DLD1 (cell line): ENCODE data around the gene C1QL1.

Experiments
- in situ Hi-C: cut with HindIII; loops from 2 replicates; pipeline ENCODE4 v1.10.0; 2017; ENCODE audit warnings: low sequenced_read_pairs

C1QL1 gene

DNA sequence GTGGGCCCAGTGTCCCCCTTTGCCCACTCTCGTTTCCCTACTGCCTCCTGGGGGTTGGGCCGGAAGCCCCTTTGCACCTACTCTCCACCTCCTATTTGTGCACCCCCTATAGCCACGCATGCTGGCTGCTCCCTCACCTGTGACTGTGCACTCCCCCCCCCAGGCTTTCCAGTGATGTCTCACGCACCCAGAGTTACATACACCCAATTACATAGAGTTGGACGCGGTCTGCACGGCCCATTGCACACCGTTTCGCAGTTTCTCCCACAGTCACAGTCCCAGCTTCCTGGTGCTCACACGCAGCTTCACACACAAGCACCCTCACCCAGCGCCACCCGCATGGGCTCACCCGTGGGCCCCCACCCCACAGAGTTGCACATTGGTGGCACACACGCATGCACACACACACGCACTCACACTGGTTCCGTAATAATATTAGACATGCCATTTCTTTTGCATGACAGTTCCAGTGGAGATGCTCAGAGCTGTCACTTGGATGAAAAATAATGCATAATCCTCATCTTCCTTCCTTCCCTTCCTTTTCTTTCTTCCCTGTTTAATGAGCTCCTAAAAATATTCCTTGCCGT, 21.5 kb upstream of the C1QL1 start:
- in situ Hi-C loops, result no loop called here

DNA sequence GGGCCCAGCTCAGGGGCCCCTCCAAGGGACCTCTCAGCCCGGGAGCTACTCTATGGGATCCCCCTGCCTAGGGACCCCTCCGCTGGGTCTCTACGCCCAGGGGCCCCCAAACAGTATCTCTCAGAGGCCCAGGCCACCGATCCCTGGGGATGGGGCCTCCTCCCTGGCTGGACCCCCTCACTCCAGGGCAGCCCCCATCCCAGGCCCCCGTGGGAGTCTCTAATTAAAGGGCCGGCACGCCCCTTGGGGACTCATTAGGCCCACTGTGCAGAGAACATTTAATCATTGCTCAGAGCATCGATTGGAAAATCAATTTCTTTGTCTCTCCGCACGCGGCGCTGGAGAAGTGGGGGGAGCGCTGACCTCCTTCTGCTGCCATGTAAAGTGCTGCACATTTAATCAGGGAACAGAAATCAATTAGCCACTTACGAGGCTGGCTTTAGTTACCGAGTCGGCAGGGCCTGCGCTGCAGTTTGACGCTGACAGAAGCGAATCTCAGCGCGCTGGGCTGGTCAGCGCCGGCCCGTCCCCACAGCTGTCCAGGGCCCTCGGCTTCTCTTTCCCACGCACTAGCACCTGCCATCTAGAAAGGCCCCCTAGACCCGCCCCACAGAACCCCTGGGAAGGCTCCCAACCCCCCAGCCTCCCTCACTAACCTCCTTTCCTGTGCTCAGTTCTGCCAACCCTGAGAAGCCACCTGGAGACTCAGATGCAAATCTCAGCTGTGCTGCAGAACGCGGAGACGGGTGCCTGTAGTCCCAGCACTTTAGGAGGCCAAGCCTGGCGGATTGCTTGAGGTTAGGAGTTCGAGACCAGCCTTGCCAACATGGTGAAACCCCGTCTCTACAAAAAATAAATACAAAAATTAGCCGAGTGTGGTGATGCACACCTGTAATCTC, 20.2 kb upstream of the C1QL1 start:
- in situ Hi-C loops, result no loop called here

- in situ Hi-C loops, result no loop called here
Observed at GRCh38 chr17:44983563-44983962, 15.5 kb upstream of the C1QL1 start.

DNA sequence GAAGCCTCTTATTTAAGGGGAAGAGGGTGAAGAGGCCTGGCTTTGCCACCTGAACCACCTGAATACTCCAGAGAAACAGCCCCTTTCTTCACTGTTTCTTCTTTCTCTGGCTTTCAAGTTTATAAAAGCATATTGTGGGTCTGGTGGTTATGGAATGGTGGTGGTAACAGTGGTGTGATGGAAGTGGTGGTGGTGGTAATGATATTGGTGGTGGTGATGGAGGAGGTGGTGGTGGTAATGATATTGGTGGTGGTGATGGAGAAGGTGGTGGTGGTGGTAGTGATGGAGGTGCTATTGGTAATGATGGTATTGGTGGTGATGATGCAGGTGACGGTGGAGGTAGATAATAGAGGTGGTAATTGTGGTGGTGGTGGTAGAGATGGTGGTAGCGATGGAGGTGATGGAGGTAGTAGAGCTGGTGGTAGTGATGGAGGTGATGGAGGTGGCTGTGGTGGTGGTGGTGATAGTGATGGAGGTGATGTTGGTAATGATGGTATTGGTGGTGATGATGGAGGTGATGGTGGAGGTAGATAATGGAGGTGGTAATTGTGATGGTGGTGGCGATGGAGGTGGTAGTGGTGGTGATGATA, 14.1 kb upstream of the C1QL1 start:
- in situ Hi-C loops, result no loop called here

GRCh38 chr17:44981221-44981968, 13.3 kb upstream of the C1QL1 start:
- in situ Hi-C loops, result no loop called here

DNA sequence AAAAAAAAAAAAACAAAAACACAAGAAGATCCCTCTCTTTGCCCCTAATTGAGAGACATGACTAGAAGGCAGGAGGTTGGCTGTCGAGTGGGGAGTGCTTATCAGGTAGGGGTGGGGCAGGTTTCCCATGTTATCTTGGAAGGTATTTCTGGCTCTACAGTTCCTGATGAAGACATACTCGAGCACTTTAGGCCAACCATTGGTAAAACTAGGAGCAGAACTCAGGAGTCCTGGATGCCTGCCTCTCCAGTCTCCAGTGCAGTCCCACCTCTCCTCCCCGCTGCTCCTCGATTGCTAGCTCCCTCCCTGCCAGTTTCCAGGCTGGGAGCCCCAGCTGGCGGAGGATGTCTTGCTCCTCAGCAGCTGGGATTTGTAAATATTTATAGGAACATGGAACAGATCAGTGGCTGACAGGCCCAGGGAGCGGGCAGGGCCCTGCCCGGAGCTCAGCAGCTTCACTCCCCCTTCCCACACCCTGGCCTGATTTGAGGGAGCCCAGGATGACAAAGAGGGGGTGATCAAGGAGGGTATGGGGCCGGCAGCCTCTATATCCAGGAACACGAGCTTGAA, 11.4 kb upstream of the C1QL1 start:
- in situ Hi-C loops, result no loop called here

- in situ Hi-C loops, result no loop called here
Observed at GRCh38 chr17:44978807-44979206, 10.7 kb upstream of the C1QL1 start.

DNA sequence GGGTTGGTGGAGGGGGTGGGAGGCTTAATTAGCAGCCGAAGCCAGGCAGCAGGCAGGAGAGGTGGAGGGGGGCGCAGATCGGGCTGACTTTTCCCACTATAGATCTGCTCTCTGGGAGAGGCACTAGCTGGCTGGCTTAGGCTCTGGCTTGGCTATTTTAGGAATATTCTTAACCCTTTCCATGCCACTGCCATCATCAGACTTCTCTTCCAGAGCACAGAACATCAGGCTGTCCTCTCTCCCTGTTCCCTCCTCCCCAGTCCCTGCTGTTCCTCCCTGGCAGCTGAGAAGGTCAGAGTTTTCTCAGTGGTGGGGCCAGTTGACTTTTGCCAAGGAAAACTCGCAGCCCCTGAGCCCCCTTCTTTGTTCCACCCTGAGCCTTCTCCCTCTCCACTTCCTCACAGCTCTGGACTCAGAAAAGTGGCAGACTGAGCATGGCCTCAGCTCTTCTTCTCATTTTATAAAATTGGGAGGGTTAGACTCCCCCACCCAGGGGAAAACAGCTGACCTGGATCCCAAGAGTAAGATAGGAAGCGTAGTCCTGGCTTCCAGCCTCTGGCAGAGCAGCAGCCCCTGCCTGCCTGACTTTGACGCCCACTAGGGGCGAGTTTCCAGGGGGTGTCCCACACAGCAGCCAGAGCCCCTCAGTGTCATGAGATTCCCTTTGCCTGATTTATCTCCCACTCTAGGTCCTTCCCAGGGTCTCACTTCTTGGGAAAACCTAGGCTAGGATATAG, 9.9 kb upstream of the C1QL1 start:
- in situ Hi-C loops, result no loop called here

DNA sequence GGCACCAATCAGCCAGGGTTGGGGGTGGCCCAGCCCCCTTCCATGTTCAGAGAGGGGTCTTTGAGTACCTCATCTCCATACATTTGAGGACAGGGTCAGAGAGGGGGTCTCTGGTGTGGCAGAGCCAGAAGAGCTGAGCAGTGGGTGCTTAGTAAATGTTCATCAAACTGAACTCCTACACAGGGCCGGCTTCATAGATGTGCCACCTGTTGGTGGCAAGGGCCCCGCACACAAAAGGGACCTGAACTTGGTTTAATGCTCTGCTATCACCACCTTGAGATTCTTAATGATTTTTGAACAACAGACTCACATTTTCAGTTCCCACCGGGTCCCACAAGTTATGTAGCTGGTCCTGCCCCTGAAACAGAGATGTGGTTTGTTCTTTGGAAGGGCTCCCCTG, 9.0 kb upstream of the C1QL1 start:
- in situ Hi-C loops, result no loop called here

GRCh38 chr17:44976206-44976605, 8.1 kb upstream of the C1QL1 start:
- in situ Hi-C loops, result no loop called here

DNA sequence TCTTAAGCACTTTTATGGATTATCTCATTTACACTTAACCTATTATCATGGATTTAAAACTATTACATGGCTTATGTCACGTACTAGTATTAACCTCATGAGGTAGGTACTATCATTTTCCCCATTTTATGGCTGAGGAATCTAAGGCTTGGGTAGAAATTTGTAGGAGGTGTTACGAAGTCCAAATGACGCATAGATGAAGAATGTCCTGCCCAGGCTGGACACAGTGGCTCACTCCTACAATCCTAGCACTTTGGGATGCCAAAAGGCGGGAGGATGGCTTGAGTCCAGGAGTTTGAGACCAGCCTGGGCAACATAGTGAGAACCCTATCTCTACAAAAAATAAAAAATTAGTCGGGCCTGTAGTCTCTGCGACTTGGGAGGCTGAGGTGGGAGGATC, 4.8 kb upstream of the C1QL1 start:
- in situ Hi-C loops, result no loop called here

GRCh38 chr17:44971776-44972483, 3.8 kb upstream of the C1QL1 start:
- in situ Hi-C loops, result no loop called here

DNA sequence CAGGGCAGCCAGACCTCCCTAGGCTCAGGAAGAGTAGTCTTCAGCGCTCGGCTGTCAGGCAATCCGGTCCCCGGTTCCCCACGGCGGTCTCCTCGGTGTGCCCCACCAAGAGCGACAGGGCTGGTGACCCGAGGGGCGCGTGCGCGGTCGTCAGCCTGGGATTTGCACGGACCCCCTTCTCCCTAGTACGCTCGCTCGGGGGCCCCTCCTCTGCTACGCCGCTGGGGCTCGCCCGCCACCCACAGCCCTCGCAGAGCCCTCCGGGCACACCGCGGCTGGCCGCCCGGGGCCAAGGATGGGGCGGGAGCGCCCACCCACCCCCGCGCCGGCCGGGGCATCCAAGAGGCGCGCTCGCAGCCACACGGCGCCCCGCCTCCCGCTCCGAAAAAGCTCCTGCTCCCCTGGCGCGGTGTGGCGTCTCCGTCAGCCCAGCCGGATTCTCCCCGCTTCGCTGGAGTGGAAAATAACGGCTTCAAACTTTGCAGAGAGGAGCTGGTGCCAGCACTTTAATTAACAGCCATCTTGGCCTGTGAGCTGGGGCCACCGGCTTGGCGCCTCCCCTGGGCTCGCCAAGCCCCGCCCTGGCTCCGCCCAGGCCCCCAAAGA, 2.1 kb upstream of the C1QL1 start:
- in situ Hi-C loops, result no loop called here

DNA sequence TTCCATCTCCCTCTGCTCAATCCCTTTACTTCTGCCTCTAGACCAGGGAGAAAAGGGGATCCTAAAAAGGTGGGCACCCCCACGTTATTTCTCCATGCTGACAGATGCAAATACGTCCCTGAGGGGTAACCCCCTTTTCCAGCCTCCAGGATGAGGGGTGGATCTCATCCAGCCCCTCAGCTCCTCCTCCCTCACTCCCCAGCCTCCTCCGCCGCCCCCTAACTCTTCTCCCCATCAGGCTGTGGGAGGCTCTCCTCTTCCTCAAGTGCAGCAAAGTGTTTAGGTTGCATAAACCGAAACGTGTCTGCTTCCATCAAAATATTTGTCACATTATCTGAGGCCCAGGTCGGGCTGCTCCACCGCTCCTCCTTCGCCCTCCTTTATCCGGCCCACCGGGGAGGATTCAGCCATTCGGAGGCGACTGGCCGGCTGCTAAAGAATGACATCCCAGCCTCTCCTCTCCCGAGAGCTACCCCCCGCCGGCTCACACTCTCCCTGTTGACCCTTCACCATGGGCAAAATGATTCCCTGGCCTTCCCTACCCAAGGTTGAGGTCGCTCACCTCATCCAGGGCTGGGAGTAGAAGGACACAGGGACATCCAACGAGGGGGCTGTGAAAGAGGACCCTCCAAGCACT, 1.2 kb upstream of the C1QL1 start:
- in situ Hi-C loops, result no loop called here

DNA sequence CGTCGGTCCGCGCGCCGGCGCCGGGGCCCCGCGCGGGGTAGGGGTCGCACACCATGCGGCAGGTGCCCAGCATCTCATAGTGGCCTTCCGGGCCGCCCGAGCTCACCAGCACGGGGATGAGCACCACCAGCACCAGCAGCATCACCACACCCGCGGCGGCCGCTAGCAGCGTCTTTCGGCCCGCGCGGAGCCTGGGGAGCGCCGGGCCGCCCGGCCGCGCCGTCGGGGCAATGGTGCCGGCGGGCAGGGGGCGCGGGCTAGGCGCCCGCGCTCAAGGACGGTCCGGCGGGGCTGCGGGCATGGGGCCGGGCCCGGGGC, 237 bp downstream of the C1QL1 start:
- in situ Hi-C loops, result no loop called here

- in situ Hi-C loops, result no loop called here
Observed at GRCh38 chr17:44967026-44967906, 837 bp downstream of the C1QL1 start.

DNA sequence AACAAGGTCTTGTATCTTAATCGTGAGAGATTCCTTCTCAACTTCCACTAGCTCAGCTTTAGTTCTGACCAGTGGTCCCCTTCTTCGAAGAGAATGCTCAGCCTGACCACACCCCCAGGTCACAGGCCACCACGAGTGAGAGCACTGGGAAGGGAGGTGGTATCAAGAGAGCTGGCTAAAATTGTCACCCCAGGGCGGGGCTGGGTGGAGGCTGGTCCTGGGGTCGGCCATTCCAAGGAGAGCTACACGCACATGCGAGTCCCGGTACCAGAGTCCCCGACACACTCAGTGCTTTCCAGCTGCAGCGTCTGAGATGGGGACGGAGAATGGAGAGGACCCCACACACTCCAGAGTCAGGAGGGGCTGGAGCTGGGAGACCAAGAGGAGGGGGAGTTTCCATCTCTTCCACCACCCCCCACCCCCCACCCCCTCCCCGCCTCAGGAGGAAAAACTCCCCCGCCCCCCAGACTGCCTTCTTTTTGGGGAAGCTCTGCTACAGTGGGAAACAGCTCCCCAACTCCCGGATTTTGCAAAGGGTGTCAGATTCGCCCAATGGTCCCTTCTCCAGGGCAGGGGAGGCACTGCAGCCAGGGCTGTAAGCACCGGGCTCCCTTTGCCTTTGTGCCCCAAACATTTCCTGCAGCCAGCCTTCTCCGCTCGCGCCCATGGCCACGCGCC, 1.6 kb downstream of the C1QL1 start:
- in situ Hi-C loops, result no loop called here
